GM23338 (cell line): ENCODE results near the gene CIZ1. TPM values are rescaled to one million over a fixed set of nuclear protein-coding genes. Genes with fewer than 3 reads are reported as not detected.

Source experiments
- ATAC-seq: fragments of 200-7000 bp; cut with Tn5 transposase; 3 replicates; pipeline ENCODE4 v1.9.1; 2020
- DNase-seq: peaks from one replicate; pipeline ENCODE4 v3.0.0-alpha.2; 2015; ENCODE audit warnings: low spot score
- H2AFZ ChIP-seq: fragments of 200-600 bp; sonication (generic); 2 replicates; pipeline ENCODE4 v1.8.0; 2016; ENCODE audit warnings: antibody characterized with exemption, mild to moderate bottlenecking, moderate library complexity
- H3F3A ChIP-seq: fragments of 200-600 bp; sonication (generic); replicated peaks from 2 replicates; pipeline ENCODE4 v1.8.0; 2017; ENCODE audit warnings: antibody characterized with exemption, mixed run types, low read depth
- H3K27ac ChIP-seq: fragments of 200-600 bp; sonication (generic); 2 replicates; pipeline ENCODE4 v1.6.1; 2016; ENCODE audit warnings: low read depth
- H3K27me3 ChIP-seq: fragments of 200-600 bp; sonication (generic); 2 replicates; pipeline ENCODE4 v1.8.0; 2016; ENCODE audit warnings: mild to moderate bottlenecking, mixed run types, moderate library complexity; ENCODE audit not compliant: insufficient read depth
- H3K36me3 ChIP-seq: fragments of 200-600 bp; sonication (generic); 2 replicates; pipeline ENCODE4 v1.8.0; 2016; ENCODE audit warnings: mild to moderate bottlenecking; ENCODE audit not compliant: insufficient read depth
- H3K4me1 ChIP-seq: fragments of 200-600 bp; sonication (generic); 2 replicates; pipeline ENCODE4 v1.8.0; 2016; ENCODE audit warnings: mild to moderate bottlenecking, moderate library complexity; ENCODE audit not compliant: insufficient read depth
- H3K4me2 ChIP-seq: fragments of 200-600 bp; sonication (generic); 2 replicates; pipeline ENCODE4 v1.7.1; 2017; ENCODE audit warnings: mixed run types
- H3K4me3 ChIP-seq: fragments of 200-600 bp; sonication (generic); 2 replicates; pipeline ENCODE4 v1.6.1; 2016; ENCODE audit warnings: mixed run types
- H3K79me2 ChIP-seq: fragments of 200-600 bp; sonication (generic); replicated peaks from 2 replicates; pipeline ENCODE4 v1.8.0; 2017; ENCODE audit warnings: mild to moderate bottlenecking; ENCODE audit not compliant: insufficient read depth
- H3K9me2 ChIP-seq: fragments of 200-600 bp; sonication (generic); 2 replicates; pipeline ENCODE4 v1.8.0; 2017; ENCODE audit not compliant: insufficient read depth
- H4K20me1 ChIP-seq: fragments of 200-600 bp; sonication (generic); replicated peaks from 2 replicates; pipeline ENCODE4 v1.8.0; 2017; ENCODE audit warnings: mild to moderate bottlenecking; ENCODE audit not compliant: insufficient read depth
- H3K27ac Mint-ChIP-seq: 2 replicates; pipeline ENCODE4 v1.8.0; 2020; ENCODE audit warnings: inconsistent platforms, mild to moderate bottlenecking, moderate library complexity, mixed read lengths
- H3K27me3 Mint-ChIP-seq: 3 replicates; pipeline ENCODE4 v1.8.0; 2022; ENCODE audit warnings: low read depth, mild to moderate bottlenecking, moderate library complexity, mixed read lengths, inconsistent platforms; ENCODE audit not compliant: insufficient read depth, poor library complexity
- H3K36me3 Mint-ChIP-seq: 3 replicates; pipeline ENCODE4 v1.8.0; 2021; ENCODE audit warnings: low read depth, mild to moderate bottlenecking, inconsistent platforms, moderate library complexity, mixed read lengths
- H3K4me1 Mint-ChIP-seq: 3 replicates; pipeline ENCODE4 v1.8.0; 2020; ENCODE audit warnings: mild to moderate bottlenecking, inconsistent platforms, mixed read lengths
- H3K4me3 Mint-ChIP-seq: 3 replicates; pipeline ENCODE4 v1.8.0; 2021; ENCODE audit warnings: moderate library complexity, mild to moderate bottlenecking, inconsistent platforms, mixed read lengths
- H3K9me3 Mint-ChIP-seq: 3 replicates; pipeline ENCODE4 v1.8.0; 2020; ENCODE audit warnings: moderate library complexity, mild to moderate bottlenecking, inconsistent platforms, mixed read lengths
- CTCF ChIP-seq, 2 experiments: fragments of 200-600 bp in 1 of 2; sonication (generic) in 1 of 2; conservative IDR thresholded peaks; 2 replicates each; pipeline versions ENCODE4 v1.5.1 to v1.6.1; 2016 to 2017; ENCODE audit warnings: antibody characterized with exemption in 2 of 2, low read depth in 2 of 2, mild to moderate bottlenecking in 2 of 2, moderate library complexity in 1 of 2
- ETS1 ChIP-seq: IDR thresholded peaks from 2 replicates; pipeline ENCODE4 v1.6.1; 2016; ENCODE audit warnings: antibody characterized with exemption
- EZH2 ChIP-seq: fragments of 200-600 bp; sonication (generic); IDR thresholded peaks from one replicate; pipeline ENCODE4 v1.8.0; 2017; ENCODE audit warnings: antibody characterized with exemption, mild to moderate bottlenecking, low read depth; ENCODE audit not compliant: unreplicated experiment
- EZH2phosphoT487 ChIP-seq: fragments of 200-600 bp; sonication (generic); IDR thresholded peaks from one replicate; pipeline ENCODE4 v1.8.1; 2018; ENCODE audit warnings: antibody characterized with exemption; ENCODE audit not compliant: unreplicated experiment
- JUNB ChIP-seq: IDR thresholded peaks from one replicate; pipeline ENCODE4 v1.6.1; 2016; ENCODE audit warnings: antibody characterized with exemption; ENCODE audit not compliant: unreplicated experiment
- NANOG ChIP-seq: IDR thresholded peaks from 2 replicates; pipeline ENCODE4 v1.6.1; 2016; ENCODE audit warnings: antibody characterized with exemption, borderline replicate concordance
- POLR2AphosphoS5 ChIP-seq: IDR thresholded peaks from 2 replicates; pipeline ENCODE4 v1.6.1; 2016; ENCODE audit warnings: antibody characterized with exemption, low read depth
- STAT1 ChIP-seq: IDR thresholded peaks from one replicate; pipeline ENCODE4 v1.6.1; 2016; ENCODE audit warnings: antibody characterized with exemption; ENCODE audit not compliant: unreplicated experiment
- ZNF114 ChIP-seq: fragments of 250-450 bp; sonication (Bioruptor Pico); IDR thresholded peaks from 2 replicates; pipeline ENCODE4 v1.5.0; 2020; ENCODE audit warnings: mild to moderate bottlenecking, moderate library complexity
- ZNF331 ChIP-seq: fragments of 250-450 bp; sonication (Bioruptor Pico); IDR thresholded peaks from 2 replicates; pipeline ENCODE4 v1.5.0; 2020; ENCODE audit warnings: low read depth, mild to moderate bottlenecking, moderate library complexity
- polyA plus RNA-seq: library from polyadenylated mRNA; unstranded; fragments of >200 nt; fragmentation: Nextera tagmentation; extraction: Ambion mirVana; gene quantifications from 2 replicates; pipeline ENCODE4 v1.2.1, GENCODE V29; 2016
- total RNA-seq: library from RNA; depleted of rRNA; stranded (reverse); fragments of >200 nt; shearing (Covaris generic); gene quantifications from 2 replicates; pipeline ENCODE4 v1.2.3, GENCODE V29; 2014
- TF ChIP-seq, protein P1 (sequence below): IDR thresholded peaks from one replicate; pipeline ENCODE4 v1.6.1; 2018; ENCODE audit warnings: antibody characterized with exemption; ENCODE audit not compliant: unreplicated experiment

Gene CIZ1
- total and polyA plus RNA-seq, 2 experiments from 2014 or later, result 49.6 to 61.4 TPM

DNA sequence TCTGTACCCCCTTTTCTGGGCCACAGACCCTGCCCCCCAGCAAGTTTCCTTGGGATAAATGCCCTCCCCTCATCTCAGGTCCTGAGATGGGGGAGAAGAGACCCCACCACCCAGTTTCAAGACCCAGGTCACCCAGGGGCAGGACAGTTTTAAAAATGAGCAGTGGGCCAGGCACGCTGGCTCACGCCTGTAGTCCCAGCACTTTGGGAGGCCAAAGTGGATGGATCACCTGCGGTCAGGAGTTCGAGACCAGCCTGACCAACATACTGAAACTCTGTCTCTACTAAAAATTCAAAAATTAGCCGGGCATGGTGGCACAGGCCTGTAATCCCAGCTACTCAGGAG is 69.9 kb downstream of the CIZ1 start (continued):
- no peak for TF ChIP-seq EZH2phosphoT487
- TF ChIP-seq POLR2AphosphoS5, result no peak
- no peak for TF ChIP-seq ZNF331 (CRISPR knock-in tag)
- no peak for TF ChIP-seq EZH2
- TF ChIP-seq, protein P1, sequence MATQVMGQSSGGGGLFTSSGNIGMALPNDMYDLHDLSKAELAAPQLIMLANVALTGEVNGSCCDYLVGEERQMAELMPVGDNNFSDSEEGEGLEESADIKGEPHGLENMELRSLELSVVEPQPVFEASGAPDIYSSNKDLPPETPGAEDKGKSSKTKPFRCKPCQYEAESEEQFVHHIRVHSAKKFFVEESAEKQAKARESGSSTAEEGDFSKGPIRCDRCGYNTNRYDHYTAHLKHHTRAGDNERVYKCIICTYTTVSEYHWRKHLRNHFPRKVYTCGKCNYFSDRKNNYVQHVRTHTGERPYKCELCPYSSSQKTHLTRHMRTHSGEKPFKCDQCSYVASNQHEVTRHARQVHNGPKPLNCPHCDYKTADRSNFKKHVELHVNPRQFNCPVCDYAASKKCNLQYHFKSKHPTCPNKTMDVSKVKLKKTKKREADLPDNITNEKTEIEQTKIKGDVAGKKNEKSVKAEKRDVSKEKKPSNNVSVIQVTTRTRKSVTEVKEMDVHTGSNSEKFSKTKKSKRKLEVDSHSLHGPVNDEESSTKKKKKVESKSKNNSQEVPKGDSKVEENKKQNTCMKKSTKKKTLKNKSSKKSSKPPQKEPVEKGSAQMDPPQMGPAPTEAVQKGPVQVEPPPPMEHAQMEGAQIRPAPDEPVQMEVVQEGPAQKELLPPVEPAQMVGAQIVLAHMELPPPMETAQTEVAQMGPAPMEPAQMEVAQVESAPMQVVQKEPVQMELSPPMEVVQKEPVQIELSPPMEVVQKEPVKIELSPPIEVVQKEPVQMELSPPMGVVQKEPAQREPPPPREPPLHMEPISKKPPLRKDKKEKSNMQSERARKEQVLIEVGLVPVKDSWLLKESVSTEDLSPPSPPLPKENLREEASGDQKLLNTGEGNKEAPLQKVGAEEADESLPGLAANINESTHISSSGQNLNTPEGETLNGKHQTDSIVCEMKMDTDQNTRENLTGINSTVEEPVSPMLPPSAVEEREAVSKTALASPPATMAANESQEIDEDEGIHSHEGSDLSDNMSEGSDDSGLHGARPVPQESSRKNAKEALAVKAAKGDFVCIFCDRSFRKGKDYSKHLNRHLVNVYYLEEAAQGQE, result no peak
- no peak for TF ChIP-seq STAT1
- no peak for TF ChIP-seq CTCF (conservative IDR thresholded peaks at IDR 0.05; ENCODE audit: low read depth in 2 of 2)
- no peak for TF ChIP-seq JUNB

- Histone ChIP-seq H3K27ac (no peak overlapping the region), H2AFZ (no peak overlapping the region), H3K9me2 (no peaks in the 10 kb centered on the region), H3K27me3 (no peaks in the 10 kb centered on the region), H4K20me1 (peaks cover 9% of the 10 kb centered on the region), H3K4me2 (no peak overlapping the region), H3K79me2 (peaks cover 11% of the 10 kb centered on the region), H3K4me1 (peaks cover 8% of the 10 kb centered on the region; the same call in 1 of the 2 replicates), H3K36me3 (0 out of 2 replicates have a peak, but pooled peaks cover 4% of the 10 kb centered on the region), H3K4me3 (no peak overlapping the region), H3F3A (peaks cover 7% of the 10 kb centered on the region; the same call in 1 of the 2 replicates)
- Mint-ChIP-seq H3K36me3 (peaks cover 39% of the 10 kb centered on the region), H3K4me1 (peaks cover 17% of the 10 kb centered on the region), H3K9me3 (no peaks in the 10 kb centered on the region), H3K27me3 (peaks cover 24% of the 10 kb centered on the region), H3K4me3 (no peak overlapping the region), H3K27ac (no peak overlapping the region)
- no peak for TF ChIP-seq STAT1
- TF ChIP-seq ZNF114 (CRISPR knock-in tag), result no peak
- no peak for TF ChIP-seq ETS1
- TF ChIP-seq NANOG, result no peak
- TF ChIP-seq EZH2, result no peak
- TF ChIP-seq JUNB, result no peak
- no peak for TF ChIP-seq EZH2phosphoT487
- TF ChIP-seq, protein P1, result no peak
- ATAC-seq (no peak), DNase-seq (no peak)
These were observed 70.5 kb downstream of the CIZ1 start for GRCh38 chr9:128120741-128121465.
